Measurements from ENCODE around the gene FGF5. TPM values are rescaled to one million over a fixed set of nuclear protein-coding genes. Genes with fewer than 3 reads are reported as not detected.

Gene FGF5
- total RNA-seq, 1 donor from 2014 or later: not detected

GRCh38 chr4:80305466-80305865, 39.0 kb downstream of the FGF5 start:
- Mint-ChIP-seq H3K4me1 (no peaks in the 10 kb centered on the region), H3K9me3 (peaks cover 2% of the 10 kb centered on the region), H3K4me3 (no peak overlapping the region), H3K36me3 (ENCODE audit: low read depth) (no peaks in the 10 kb centered on the region), H3K27ac (ENCODE audit: unreplicated experiment) (no peak overlapping the region), H3K27me3 (ENCODE audit: low read depth) (peaks cover 62% of the 10 kb centered on the region)
- no peak for TF ChIP-seq CTCF (conservative IDR thresholded peaks at IDR 0.05)
- no peak for DNase-seq (ENCODE audit: low read depth, low spot score)

DNA sequence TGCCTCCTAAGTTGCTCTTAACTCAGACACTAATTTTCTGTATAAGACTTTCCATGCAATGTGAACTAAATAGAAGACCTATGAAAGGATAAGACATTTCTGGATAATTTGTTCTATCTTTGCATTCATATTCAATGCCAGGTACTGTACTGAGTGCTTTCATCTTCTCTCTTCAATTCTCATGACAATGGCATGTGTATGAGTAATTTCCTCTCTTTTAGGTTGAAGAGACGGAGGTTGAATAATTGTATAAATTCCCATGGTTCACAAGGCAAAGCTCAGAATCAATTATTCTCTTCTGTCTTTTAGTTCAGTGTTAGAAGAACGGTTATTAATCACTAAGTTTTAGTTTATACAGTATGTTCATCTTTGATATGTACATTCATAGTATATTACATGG, 39.8 kb downstream of the FGF5 start:
- Mint-ChIP-seq H3K4me3 (no peak overlapping the region), H3K27me3 (ENCODE audit: low read depth) (peaks cover 60% of the 10 kb centered on the region), H3K27ac (ENCODE audit: unreplicated experiment) (no peak overlapping the region), H3K36me3 (ENCODE audit: low read depth) (no peaks in the 10 kb centered on the region), H3K9me3 (peaks cover 2% of the 10 kb centered on the region), H3K4me1 (no peaks in the 10 kb centered on the region)
- no peak for TF ChIP-seq CTCF (conservative IDR thresholded peaks at IDR 0.05)
- no peak for DNase-seq (ENCODE audit: low read depth, low spot score)

GRCh38 chr4:80307183-80307735, 40.8 kb downstream of the FGF5 start:
- Mint-ChIP-seq H3K36me3 (ENCODE audit: low read depth) (no peaks in the 10 kb centered on the region), H3K4me1 (no peaks in the 10 kb centered on the region), H3K27me3 (ENCODE audit: low read depth) (peaks cover 69% of the 10 kb centered on the region), H3K4me3 (no peak overlapping the region), H3K9me3 (no peaks in the 10 kb centered on the region), H3K27ac (ENCODE audit: unreplicated experiment) (no peak overlapping the region)
- DNase-seq (ENCODE audit: low read depth, low spot score): no peak
- TF ChIP-seq CTCF (conservative IDR thresholded peaks at IDR 0.05): no peak

GRCh38 chr4:80307774-80308465, 41.5 kb downstream of the FGF5 start:
- no peak for DNase-seq (ENCODE audit: low read depth, low spot score)
- no peak for TF ChIP-seq CTCF (conservative IDR thresholded peaks at IDR 0.05)
- H3K27me3 Mint-ChIP-seq (ENCODE audit: low read depth): peaks cover 71% of the 10 kb centered on the region
- H3K9me3 Mint-ChIP-seq: no peaks in the 10 kb centered on the region
- no peaks in the 10 kb centered on the region for H3K36me3 Mint-ChIP-seq (ENCODE audit: low read depth)
- H3K27ac Mint-ChIP-seq (ENCODE audit: unreplicated experiment): no peak overlapping the region
- H3K4me1 Mint-ChIP-seq: no peaks in the 10 kb centered on the region
- no peak overlapping the region for H3K4me3 Mint-ChIP-seq

DNA sequence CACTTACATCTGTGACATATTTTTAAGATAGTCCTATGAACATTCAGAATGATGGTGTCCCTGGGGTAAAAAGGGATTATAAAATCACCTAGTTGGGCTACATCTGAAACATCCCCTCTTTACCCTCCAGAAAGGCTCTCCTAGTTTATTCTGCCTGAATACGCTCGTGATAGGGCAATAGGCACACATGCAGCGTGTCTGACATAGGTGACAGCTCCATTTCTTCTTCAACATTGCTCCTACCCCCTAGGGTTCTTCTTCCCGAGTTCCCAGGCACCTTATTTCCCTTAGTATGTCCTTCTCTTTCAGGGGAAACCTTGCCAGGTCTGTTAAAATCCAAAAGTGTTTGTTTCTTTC, 42.0 kb downstream of the FGF5 start:
- TF ChIP-seq CTCF (conservative IDR thresholded peaks at IDR 0.05): no peak

More for the DNA sequence above, 42.0 kb downstream of the FGF5 start:
- Mint-ChIP-seq H3K9me3 (no peaks in the 10 kb centered on the region), H3K36me3 (ENCODE audit: low read depth) (no peaks in the 10 kb centered on the region), H3K4me1 (no peaks in the 10 kb centered on the region), H3K27ac (ENCODE audit: unreplicated experiment) (no peak overlapping the region), H3K4me3 (no peak overlapping the region), H3K27me3 (ENCODE audit: low read depth) (peaks cover 77% of the 10 kb centered on the region)
- DNase-seq (ENCODE audit: low read depth, low spot score): no peak
